ENCODE results near the gene AMER2.
A peak's percentile ranks its signal among the peaks of the same experiment; 100 is the strongest.

AMER2 gene

DNA sequence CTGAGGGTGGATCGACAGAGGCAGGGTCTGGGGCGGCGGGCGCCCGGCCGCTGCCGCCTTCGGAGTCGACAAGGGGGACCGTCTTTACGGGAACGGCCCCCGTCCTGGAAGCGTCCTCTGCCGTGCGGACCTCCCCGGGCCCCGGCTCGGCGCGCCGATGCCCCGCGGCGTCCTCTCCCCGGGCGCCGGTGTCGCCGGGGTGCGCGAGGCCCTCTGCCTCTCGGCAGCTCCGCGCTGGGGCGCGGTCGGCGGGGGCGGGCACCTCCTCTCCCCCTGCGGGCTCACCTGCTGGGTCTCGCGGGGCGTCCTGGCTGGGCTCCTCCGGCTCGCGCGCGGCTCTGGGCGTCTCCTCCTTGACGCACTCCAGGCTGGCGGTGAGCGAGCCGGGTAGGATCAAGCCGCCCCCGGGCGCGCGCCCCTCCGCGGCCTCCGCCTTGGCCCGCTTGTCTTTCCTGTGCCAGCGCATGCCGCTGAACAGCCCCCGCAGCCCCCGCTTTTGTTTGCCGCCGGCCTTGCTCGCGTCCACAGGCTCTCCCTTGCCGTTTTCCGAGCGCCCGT lies 1.5 kb downstream of the AMER2 start:
- no peaks in the 10 kb centered on the region for H3K27me3 ChIP-seq (ENCODE audit: insufficient read depth, low read depth, severe bottlenecking)
- no peaks in the 10 kb centered on the region for H3K9me3 ChIP-seq (ENCODE audit: severe bottlenecking)
- no peak for TF ChIP-seq CTCF (IDR thresholded peaks at IDR 0.05; ENCODE audit: low read depth, low read length)
- peak; percentile 75 for DNase-seq
- H3K36me3 ChIP-seq: peaks cover 55% of the 10 kb centered on the region
- peak overlapping the region; percentile 82 for H3K4me3 ChIP-seq (ENCODE audit: low read depth, low read length)
- peak overlapping the region; percentile 97 for H3K27ac ChIP-seq

DNA sequence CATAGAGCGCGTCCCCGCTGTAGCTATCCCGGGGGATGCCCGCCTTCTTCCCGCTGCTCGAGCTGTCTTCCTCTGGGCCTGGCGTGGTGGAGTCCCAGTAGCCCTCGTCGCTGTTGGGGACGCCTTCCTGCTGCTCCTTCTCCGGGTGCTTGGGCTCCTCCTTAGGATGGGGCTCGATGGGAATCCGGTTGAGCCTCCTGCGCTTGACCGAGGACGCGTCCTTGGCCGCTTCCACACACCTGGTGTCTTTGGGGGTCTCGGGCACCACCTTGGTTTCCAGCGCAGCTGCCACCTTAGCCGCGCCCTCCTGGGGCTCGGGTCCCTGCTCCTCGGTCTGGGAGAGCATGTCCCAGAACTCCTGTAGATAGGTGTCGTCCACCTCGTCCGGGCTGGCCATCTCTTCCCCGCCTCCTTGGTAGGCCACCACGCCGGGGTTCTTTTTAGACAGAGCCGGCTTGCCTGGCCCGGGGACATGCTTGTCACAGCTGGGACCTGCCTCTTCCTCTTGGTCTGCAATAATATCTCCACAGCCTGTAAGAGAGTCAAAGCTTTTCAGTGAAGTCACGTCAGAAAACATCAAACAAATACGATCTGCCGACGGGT lies 2.0 kb downstream of the AMER2 start:
- Histone ChIP-seq H3K27ac (peak overlapping the region; percentile 97), H3K27me3 (ENCODE audit: insufficient read depth, low read depth, severe bottlenecking) (no peaks in the 10 kb centered on the region), H3K4me3 (ENCODE audit: low read depth, low read length) (peak overlapping the region; percentile 82), H3K36me3 (peaks cover 61% of the 10 kb centered on the region), H3K9me3 (ENCODE audit: severe bottlenecking) (no peaks in the 10 kb centered on the region)
- peak; percentile 70 for DNase-seq
- TF ChIP-seq CTCF (IDR thresholded peaks at IDR 0.05; ENCODE audit: low read depth, low read length): no peak

DNA sequence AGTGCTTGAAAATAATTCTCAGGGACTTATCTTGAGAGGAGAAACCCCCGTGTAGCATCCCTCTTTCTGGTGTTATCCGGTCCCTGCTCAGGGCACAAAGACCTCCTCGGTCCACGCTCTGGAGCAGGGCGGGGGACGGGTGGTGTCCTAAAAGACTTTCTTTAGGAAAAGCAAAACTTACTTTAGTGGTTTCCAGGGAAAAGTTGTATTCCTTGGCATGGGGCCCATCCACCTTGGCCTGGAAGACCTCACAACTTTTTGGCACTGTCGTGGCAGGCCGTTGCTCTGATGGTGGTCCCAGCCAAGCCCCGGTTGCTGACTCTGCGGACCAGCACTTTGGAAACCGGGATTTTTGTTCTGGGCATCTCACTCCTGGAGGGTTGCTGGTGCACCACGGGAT lies 2.7 kb downstream of the AMER2 start:
- Histone ChIP-seq H3K27me3 (ENCODE audit: insufficient read depth, low read depth, severe bottlenecking) (no peaks in the 10 kb centered on the region), H3K36me3 (peaks cover 65% of the 10 kb centered on the region), H3K27ac (peak overlapping the region; percentile 97), H3K4me3 (ENCODE audit: low read depth, low read length) (peak overlapping the region; percentile 82), H3K9me3 (ENCODE audit: severe bottlenecking) (no peaks in the 10 kb centered on the region)
- TF ChIP-seq CTCF (IDR thresholded peaks at IDR 0.05; ENCODE audit: low read depth, low read length): no peak
- DNase-seq: no peak

DNA sequence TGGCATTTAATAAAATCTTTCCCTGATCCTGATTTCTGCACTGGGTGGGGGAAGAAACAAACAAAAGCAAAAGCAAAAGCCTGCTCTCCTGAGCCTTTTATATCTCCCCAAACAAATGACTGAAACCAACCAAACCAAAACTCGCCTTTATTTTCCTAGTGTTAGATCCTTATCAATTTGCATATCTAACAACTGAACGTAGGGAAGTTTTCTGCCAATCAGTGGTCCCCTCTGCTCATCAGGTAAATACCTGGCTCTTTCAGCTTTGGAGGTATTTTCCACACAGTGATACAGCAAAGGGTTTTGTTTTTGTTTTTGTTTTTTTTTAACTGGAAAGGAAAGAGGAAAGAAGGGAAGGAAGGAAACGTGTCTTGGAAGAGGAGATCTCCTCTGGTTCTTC lies 3.3 kb downstream of the AMER2 start:
- TF ChIP-seq CTCF (IDR thresholded peaks at IDR 0.05; ENCODE audit: low read depth, low read length): no peak
- peak overlapping the region; percentile 97 for H3K27ac ChIP-seq
- peaks cover 69% of the 10 kb centered on the region for H3K36me3 ChIP-seq
- DNase-seq: no peak
- no peaks in the 10 kb centered on the region for H3K9me3 ChIP-seq (ENCODE audit: severe bottlenecking)
- H3K27me3 ChIP-seq (ENCODE audit: insufficient read depth, low read depth, severe bottlenecking): no peaks in the 10 kb centered on the region
- peak overlapping the region; percentile 82 for H3K4me3 ChIP-seq (ENCODE audit: low read depth, low read length)

GRCh38 chr13:25167382-25168174 lies 4.5 kb downstream of the AMER2 start:
- peaks cover 73% of the 10 kb centered on the region for H3K36me3 ChIP-seq
- DNase-seq: no peak
- no peaks in the 10 kb centered on the region for H3K27me3 ChIP-seq (ENCODE audit: insufficient read depth, low read depth, severe bottlenecking)
- H3K4me3 ChIP-seq (ENCODE audit: low read depth, low read length): peak overlapping the region; percentile 82
- TF ChIP-seq CTCF (IDR thresholded peaks at IDR 0.05; ENCODE audit: low read depth, low read length): no peak
- no peaks in the 10 kb centered on the region for H3K9me3 ChIP-seq (ENCODE audit: severe bottlenecking)
- H3K27ac ChIP-seq: peak overlapping the region; percentile 97
